Lung (tissue), 12 donors: ENCODE results near the gene LYRM2. TPM values are rescaled to one million over a fixed set of nuclear protein-coding genes. Genes with fewer than 3 reads are reported as not detected.

ENCODE experiments used
- ATAC-seq: fragments of 200-7000 bp; cut with Tn5 transposase; one replicate; pipeline ENCODE4 v1.9.1; 2020; ENCODE audit warnings: moderate number of reproducible peaks; ENCODE audit not compliant: insufficient read depth, low FRiP score
- DNase-seq, 3 donors: peaks; one replicate each; pipeline ENCODE4 v3.0.0-alpha.2; 2013 to 2017
- H3K27ac ChIP-seq, 2 donors: one replicate each; pipeline ENCODE4 v1.5.1; 2013; ENCODE audit warnings: mild to moderate bottlenecking in 2 of 2, moderate library complexity in 2 of 2, control low read depth in 1 of 2, inconsistent platforms in 1 of 2, low read depth in 1 of 2, low read length in 1 of 2
- H3K27me3 ChIP-seq, 3 donors: one replicate each; pipeline ENCODE4 v1.5.1; 2013; ENCODE audit warnings: low read length in 2 of 3; ENCODE audit not compliant: control insufficient read depth in 3 of 3, insufficient read depth in 3 of 3
- H3K36me3 ChIP-seq, 4 donors: one replicate each; pipeline ENCODE4 v1.5.1; 2013; ENCODE audit warnings: low read length in 4 of 4, mild to moderate bottlenecking in 1 of 4, moderate library complexity in 1 of 4; ENCODE audit not compliant: control insufficient read depth in 4 of 4, insufficient read depth in 4 of 4
- H3K4me1 ChIP-seq, 5 donors: one replicate each; pipeline ENCODE4 v1.5.1; 2013; ENCODE audit warnings: low read length in 5 of 5, mild to moderate bottlenecking in 2 of 5, moderate library complexity in 1 of 5; ENCODE audit not compliant: control insufficient read depth in 5 of 5, insufficient read depth in 5 of 5
- H3K4me3 ChIP-seq: one replicate; pipeline ENCODE4 v1.5.1; 2013; ENCODE audit warnings: mild to moderate bottlenecking, control low read depth, moderate library complexity
- H3K9ac ChIP-seq, 2 donors: one replicate each; pipeline ENCODE4 v1.5.1; 2013; ENCODE audit warnings: low read length in 2 of 2, control low read depth in 1 of 2; ENCODE audit not compliant: insufficient read depth in 1 of 2
- H3K9me3 ChIP-seq, 4 donors: one replicate each; pipeline ENCODE4 v1.5.1; 2013; ENCODE audit warnings: low read length in 3 of 4, mild to moderate bottlenecking in 1 of 4, moderate library complexity in 1 of 4; ENCODE audit not compliant: control insufficient read depth in 4 of 4, insufficient read depth in 3 of 4
- CTCF ChIP-seq: IDR thresholded peaks from 2 replicates; pipeline ENCODE4 v1.5.1; 2012; ENCODE audit warnings: mild to moderate bottlenecking; ENCODE audit errors: control extremely low read depth, extremely low read depth
- WGBS, 2 donors: extraction: QIAGEN DNeasy Blood & Tissue Kit; methylation state at CpG; one replicate each; pipeline ENCODE4 v1.1.7; 2013; 5-methylcytosine and 5-hydroxymethylcytosine counted together
- polyA plus RNA-seq, 2 donors: library from polyadenylated mRNA; stranded (reverse); fragments of 200-250 nt; gene quantifications; one replicate each; pipeline ENCODE4 v1.2.1, GENCODE V29; 2013
- total RNA-seq, 2 donors: library from RNA; depleted of rRNA in 1 of 2; stranded (reverse); fragments of >200 nt in 1 of 2; gene quantifications; one replicate each; pipeline ENCODE4 v1.2.1, GENCODE V29; 2014 to 2021
- donor health status: control.
- donor health status: control.
- donor health status: Bipolar disorder and iron deficiency.
- donor health status: healthy.
- donor health status: DM: yes; HTN: yes; CAD: no.

LYRM2 gene
- total and polyA plus RNA-seq, 4 donors = 25.6 to 38.1 (median 27.1) TPM

DNA sequence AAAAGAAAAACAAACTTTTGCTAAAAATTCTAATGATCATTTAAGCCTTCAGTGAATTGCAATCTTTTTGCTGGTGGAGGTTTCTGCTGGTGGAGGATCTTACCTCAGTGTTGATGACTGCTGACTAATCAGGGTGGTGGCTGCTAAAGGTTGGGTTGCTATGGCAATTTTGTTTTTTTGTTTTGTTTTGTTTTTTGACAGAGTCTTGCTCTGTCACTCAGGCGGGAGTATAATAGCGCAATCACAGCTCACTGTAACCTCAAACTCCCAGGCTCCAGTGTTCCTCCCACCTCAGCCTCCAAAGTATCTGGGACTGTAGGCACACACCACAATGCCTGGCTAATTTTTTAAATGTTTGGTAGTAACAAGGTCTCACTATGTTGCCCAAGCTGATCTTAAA is 110.9 kb downstream of the LYRM2 start:
- WGBS, 2 donors = 90 to 91% methylated on average over 2 of the region's 2 CpGs
- H3K9ac ChIP-seq = no peak overlapping the region
- H3K4me3 ChIP-seq = no peak overlapping the region
- no peak overlapping the region for H3K27ac ChIP-seq
- no peak for DNase-seq
- no peak for TF ChIP-seq CTCF
- H3K4me1 ChIP-seq = peaks cover 0 to 4% (median 0%) of the 10 kb centered on the region in 5 donors
- H3K9me3 ChIP-seq = no peaks in the 10 kb centered on the region
- no peak for ATAC-seq
- no peaks in the 10 kb centered on the region for H3K36me3 ChIP-seq
- H3K27me3 ChIP-seq = no peaks in the 10 kb centered on the region

GRCh38 chr6:89526563-89526869 is 112.0 kb downstream of the LYRM2 start:
- H3K9ac ChIP-seq = no peak overlapping the region
- DNase-seq (no peak), ATAC-seq (no peak)
- no peak overlapping the region for H3K27ac ChIP-seq
- H3K9me3 ChIP-seq = no peaks in the 10 kb centered on the region
- WGBS, 2 donors = 99 to 100% methylated on average over 2 of the region's 2 CpGs
- no peak for TF ChIP-seq CTCF
- H3K4me3 ChIP-seq = no peak overlapping the region
- H3K4me1 ChIP-seq = peaks cover 0 to 4% (median 0%) of the 10 kb centered on the region in 5 donors
- no peaks in the 10 kb centered on the region for H3K27me3 ChIP-seq
- H3K36me3 ChIP-seq = no peaks in the 10 kb centered on the region

DNA sequence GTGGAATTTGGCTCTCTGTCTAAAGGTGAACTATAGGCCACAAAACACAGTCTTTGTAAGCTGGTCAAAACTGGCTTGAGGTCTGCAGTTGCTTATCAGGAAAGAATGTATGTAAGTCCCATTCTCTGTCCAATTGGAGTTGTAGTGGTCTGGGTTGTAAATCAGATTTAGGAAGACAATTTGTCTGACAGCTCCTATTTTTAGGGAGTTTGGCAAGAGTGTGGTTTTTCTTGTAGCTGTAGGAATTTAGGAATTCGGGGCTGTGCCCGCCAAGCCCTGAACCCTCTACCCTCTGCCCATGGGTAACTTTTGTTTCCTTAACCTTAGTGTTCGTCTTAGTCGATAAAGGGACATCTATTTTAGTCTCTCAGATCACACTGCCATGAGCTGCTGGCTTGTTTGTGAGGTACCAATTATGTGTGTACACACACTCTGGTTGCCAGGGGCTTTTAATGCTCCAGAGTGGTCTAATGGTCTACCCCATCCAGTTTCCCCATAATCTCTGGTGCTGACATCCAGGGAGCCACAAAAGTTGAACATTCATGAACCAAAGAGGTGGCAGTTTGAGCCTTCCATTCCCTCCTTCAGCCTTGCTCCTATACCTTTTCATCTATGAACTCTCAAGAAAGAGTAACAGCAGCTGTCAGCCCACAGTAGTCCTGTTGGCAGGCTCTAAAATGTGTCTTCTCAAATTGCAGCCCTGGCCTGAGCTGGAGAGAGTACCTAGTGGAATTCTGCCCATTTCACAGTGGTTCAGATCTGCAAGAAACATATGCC is 112.6 kb downstream of the LYRM2 start:
- H3K27ac ChIP-seq = no peak overlapping the region

More for the DNA sequence above, 112.6 kb downstream of the LYRM2 start:
- no peak for TF ChIP-seq CTCF
- no peak for DNase-seq
- Histone ChIP-seq H3K9ac (no peak overlapping the region), H3K9me3 (no peaks in the 10 kb centered on the region), H3K4me3 (no peak overlapping the region), H3K36me3 (no peaks in the 10 kb centered on the region), H3K27me3 (no peaks in the 10 kb centered on the region), H3K4me1 (peaks cover 0 to 4% (median 0%) of the 10 kb centered on the region in 5 donors)
- WGBS, 2 donors = 87 to 91% methylated on average over 4 of the region's 4 CpGs
- ATAC-seq = no peak
